Gastroesophageal sphincter (tissue), 3 donors: ENCODE measurements around the gene CBX8.

Experiments
- CTCF ChIP-seq, 4 experiments: fragments of 200-600 bp in 2 of 4; fragments of 450-650 bp in 2 of 4; sonication (generic) in 1 of 4; IDR thresholded peaks; one replicate each; pipeline ENCODE4 v1.5.1; 2017 to 2019; ENCODE audit warnings: antibody characterized with exemption in 4 of 4, mild to moderate bottlenecking in 2 of 4, moderate library complexity in 2 of 4
- EP300 ChIP-seq: sonication (generic); formaldehyde crosslinking; IDR thresholded peaks from one replicate; pipeline ENCODE4 v1.6.1; 2017; ENCODE audit warnings: antibody characterized with exemption, mild to moderate bottlenecking
- POLR2A ChIP-seq, 2 donors: fragments of 450-650 bp; IDR thresholded peaks; one replicate each; pipeline ENCODE4 v1.6.1; 2017; ENCODE audit warnings: antibody characterized with exemption in 2 of 2, mild to moderate bottlenecking in 2 of 2, moderate library complexity in 1 of 2
- POLR2AphosphoS5 ChIP-seq: sonication (generic); formaldehyde crosslinking; IDR thresholded peaks from one replicate; pipeline ENCODE4 v1.6.1; 2017; ENCODE audit warnings: antibody characterized with exemption

DNA sequence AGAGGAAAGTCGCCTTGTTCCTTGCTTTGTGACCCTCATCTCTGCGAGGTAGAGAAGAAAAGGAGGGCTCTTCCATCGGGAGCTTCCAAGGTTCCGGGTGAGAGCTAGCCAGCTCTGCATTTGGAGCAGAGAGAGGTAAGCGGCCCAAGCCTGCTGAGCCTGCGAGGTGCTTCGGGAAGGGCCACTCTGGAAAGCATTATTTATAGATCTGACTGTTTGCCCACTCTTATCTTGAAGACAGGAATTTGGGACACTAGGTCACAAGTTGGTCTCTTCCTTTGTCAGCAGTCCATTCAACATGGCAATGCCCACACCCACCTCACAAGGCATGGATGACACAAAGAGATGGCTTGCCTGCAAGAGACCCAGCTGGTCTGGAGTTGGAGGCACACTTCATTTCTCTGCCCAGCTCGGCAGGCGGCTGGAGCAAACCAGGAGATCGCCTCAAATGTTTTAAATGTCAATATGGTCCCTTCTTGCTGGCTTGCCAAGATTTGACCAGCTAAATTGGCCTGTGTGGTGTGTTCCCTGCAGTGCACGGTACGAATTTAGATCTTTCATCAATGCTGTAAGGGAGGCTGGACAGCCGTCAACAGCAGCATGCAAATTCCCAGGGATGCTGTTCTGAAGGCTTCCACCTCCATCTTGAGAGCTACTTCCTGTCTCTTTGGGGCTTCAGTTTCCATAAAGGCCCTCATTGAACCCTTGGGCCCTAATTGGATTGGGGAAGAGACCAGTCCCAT is 22.8 kb upstream of the CBX8 start:
- TF ChIP-seq CTCF (IDR thresholded peaks at IDR 0.05): no peak
- no peak for TF ChIP-seq EP300
- TF ChIP-seq POLR2AphosphoS5: no peak
- no peak for TF ChIP-seq POLR2A (IDR thresholded peaks at IDR 0.05)
